ENCODE results near the gene MAPK8.

DNA sequence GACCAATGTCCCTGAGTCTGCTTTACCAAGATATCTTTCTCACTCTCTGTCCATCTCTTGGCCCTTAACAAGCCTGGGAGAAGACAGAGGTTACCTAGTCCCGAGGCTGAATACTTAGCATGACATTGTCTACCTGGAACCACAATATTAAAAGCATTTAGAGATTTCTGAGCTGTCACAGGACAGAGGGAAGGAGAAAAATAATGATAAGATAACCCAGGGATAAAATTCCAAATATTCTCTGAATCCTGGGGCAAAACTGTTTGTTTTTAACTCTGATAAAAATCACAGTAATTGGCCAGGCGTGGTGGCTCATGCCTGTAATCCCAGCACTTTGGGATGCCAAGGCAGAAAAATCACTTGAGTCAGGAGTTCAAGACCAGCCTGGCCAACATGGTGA lies 12.0 kb upstream of the MAPK8 start:
- TF ChIP-seq, protein P1, sequence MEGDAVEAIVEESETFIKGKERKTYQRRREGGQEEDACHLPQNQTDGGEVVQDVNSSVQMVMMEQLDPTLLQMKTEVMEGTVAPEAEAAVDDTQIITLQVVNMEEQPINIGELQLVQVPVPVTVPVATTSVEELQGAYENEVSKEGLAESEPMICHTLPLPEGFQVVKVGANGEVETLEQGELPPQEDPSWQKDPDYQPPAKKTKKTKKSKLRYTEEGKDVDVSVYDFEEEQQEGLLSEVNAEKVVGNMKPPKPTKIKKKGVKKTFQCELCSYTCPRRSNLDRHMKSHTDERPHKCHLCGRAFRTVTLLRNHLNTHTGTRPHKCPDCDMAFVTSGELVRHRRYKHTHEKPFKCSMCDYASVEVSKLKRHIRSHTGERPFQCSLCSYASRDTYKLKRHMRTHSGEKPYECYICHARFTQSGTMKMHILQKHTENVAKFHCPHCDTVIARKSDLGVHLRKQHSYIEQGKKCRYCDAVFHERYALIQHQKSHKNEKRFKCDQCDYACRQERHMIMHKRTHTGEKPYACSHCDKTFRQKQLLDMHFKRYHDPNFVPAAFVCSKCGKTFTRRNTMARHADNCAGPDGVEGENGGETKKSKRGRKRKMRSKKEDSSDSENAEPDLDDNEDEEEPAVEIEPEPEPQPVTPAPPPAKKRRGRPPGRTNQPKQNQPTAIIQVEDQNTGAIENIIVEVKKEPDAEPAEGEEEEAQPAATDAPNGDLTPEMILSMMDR (IDR thresholded peaks at IDR 0.05) = no peak
- TF ChIP-seq POLR2A (IDR thresholded peaks at IDR 0.05) = no peak
